GM10266 (cell line): ENCODE results near the gene DCP1B.

Experiments
- DNase-seq: peaks from one replicate; pipeline ENCODE4 v3.0.0; 2012; ENCODE audit errors: extremely low spot score
- CTCF ChIP-seq: IDR thresholded peaks from 2 replicates; pipeline ENCODE4 v1.5.1; 2012; ENCODE audit warnings: mild to moderate bottlenecking, low read depth; ENCODE audit not compliant: control insufficient read depth, insufficient read depth; ENCODE audit errors: missing control alignments

The DCP1B gene

GRCh38 chr12:1929241-1929984 is 74.8 kb downstream of the DCP1B start:
- no peak for TF ChIP-seq CTCF
- no peak for DNase-seq

- TF ChIP-seq CTCF = no peak
- no peak for DNase-seq
Measured at GRCh38 chr12:1928439-1929121, 75.7 kb downstream of the DCP1B start.

GRCh38 chr12:1927751-1928351 is 76.4 kb downstream of the DCP1B start:
- no peak for DNase-seq
- no peak for TF ChIP-seq CTCF

- no peak for TF ChIP-seq CTCF
- no peak for DNase-seq
Measured at GRCh38 chr12:1927051-1927680, 77.1 kb downstream of the DCP1B start.

- no peak for DNase-seq
- no peak for TF ChIP-seq CTCF
Measured at GRCh38 chr12:1926251-1926657, 78.0 kb downstream of the DCP1B start.

- no peak for DNase-seq
- TF ChIP-seq CTCF = no peak
Measured at GRCh38 chr12:1925684-1926006, 78.6 kb downstream of the DCP1B start.

GRCh38 chr12:1924996-1925683 is 79.1 kb downstream of the DCP1B start:
- no peak for TF ChIP-seq CTCF
- DNase-seq = no peak
